AG04449 (cell line): ENCODE results near the gene LRCH4.
"Not testable (repeated sequence)": the region's sequence is repeated elsewhere in the genome, so short reads cannot be mapped to it uniquely, and the experiment has no call there.

Experiments used
- CTCF ChIA-PET: fragments of 350-600 bp; formaldehyde crosslinking; extraction: SDS; loops from one replicate; lab custom pipeline; 2021; ENCODE audit warnings: antibody characterized with exemption; lab: Yijun Ruan, JAX
- POLR2A ChIA-PET: fragments of 400-600, 350-600 bp; formaldehyde crosslinking; extraction: SDS; loops from one replicate; lab custom pipeline; 2020; ENCODE audit warnings: antibody characterized with exemption, inconsistent platforms; lab: Yijun Ruan, JAX
- DNase-seq: peaks from one replicate; pipeline ENCODE4 v3.0.0-alpha.2; 2010; ENCODE audit warnings: low read depth, low spot score
- H3K4me3 ChIP-seq: 2 replicates; pipeline ENCODE4 v1.5.1; 2011; ENCODE audit warnings: low read depth, mild to moderate bottlenecking, control low read depth, low read length
- CTCF ChIP-seq: IDR thresholded peaks from one replicate; pipeline ENCODE4 v1.5.1; 2011; ENCODE audit warnings: mild to moderate bottlenecking, moderate library complexity, low read length, control low read depth, inconsistent platforms; ENCODE audit not compliant: insufficient read depth; ENCODE audit errors: missing control alignments

LRCH4 gene

DNA sequence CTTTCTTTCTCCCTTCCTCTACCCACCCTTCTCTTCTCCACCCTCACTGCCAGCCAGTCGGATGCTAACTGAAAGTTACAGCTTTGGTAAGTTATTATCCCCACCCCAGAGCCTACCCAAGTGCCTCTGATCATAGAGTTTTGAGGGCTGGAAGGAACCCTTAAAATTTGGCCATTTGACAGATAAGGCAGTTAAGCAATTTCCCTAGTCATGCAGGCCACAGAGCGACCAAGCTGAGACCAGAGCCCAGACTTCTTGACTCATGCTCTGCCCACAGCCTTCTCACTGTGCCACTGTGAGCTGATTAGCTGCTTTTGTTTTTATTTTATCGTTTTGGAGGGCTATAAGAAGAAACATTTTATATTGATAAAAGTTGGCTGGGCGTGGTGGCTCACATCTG, 29.4 kb downstream of the LRCH4 start:
- ChIA-PET CTCF (interaction anchor here (3.8 to 18.3 kb wide), 4 partner anchors 9 to 91 kb away, joined by 59 to 421 read pairs (median 326); partner anchors contain the start of genes AGFG2, NYAP1, SPACDR and TSC22D4), POLR2A (interaction anchor here (1.0 kb wide), 1 partner anchor 12 kb away, joined by 3 read pairs; no protein-coding TSS in a partner anchor)
- no peak for TF ChIP-seq CTCF
- no peak overlapping the region for H3K4me3 ChIP-seq
- DNase-seq, result no peak

- DNase-seq, result no peak
- no peak for TF ChIP-seq CTCF
- H3K4me3 ChIP-seq, result no peak overlapping the region
- ChIA-PET POLR2A (no interaction called here), CTCF (interaction anchor here (3.8 to 18.3 kb wide), 4 partner anchors 10 to 90 kb away, joined by 59 to 421 read pairs (median 326); partner anchors contain the start of genes AGFG2, NYAP1, SPACDR and TSC22D4)
Measured at GRCh38 chr7:100555701-100556100, 30.2 kb downstream of the LRCH4 start.

GRCh38 chr7:100553032-100553431, 32.9 kb downstream of the LRCH4 start:
- ChIA-PET POLR2A (no interaction called here), CTCF (interaction anchor here (1.2 to 22.1 kb wide), 4 partner anchors 8 to 152 kb away, joined by 3 to 421 read pairs (median 326); partner anchors contain the start of genes NYAP1, SPACDR and TSC22D4)
- no peak overlapping the region for H3K4me3 ChIP-seq
- TF ChIP-seq CTCF, result no peak
- DNase-seq, result no peak

- no peak for DNase-seq
- no peak for TF ChIP-seq CTCF
- no peak overlapping the region for H3K4me3 ChIP-seq
- ChIA-PET POLR2A (no interaction called here), CTCF (interaction anchor here (17.8 to 22.1 kb wide), 3 partner anchors 9 to 87 kb away, joined by 257 to 421 read pairs (median 396); partner anchors contain the start of genes NYAP1, SPACDR and TSC22D4)
Measured at GRCh38 chr7:100552532-100552931, 33.4 kb downstream of the LRCH4 start.

DNA sequence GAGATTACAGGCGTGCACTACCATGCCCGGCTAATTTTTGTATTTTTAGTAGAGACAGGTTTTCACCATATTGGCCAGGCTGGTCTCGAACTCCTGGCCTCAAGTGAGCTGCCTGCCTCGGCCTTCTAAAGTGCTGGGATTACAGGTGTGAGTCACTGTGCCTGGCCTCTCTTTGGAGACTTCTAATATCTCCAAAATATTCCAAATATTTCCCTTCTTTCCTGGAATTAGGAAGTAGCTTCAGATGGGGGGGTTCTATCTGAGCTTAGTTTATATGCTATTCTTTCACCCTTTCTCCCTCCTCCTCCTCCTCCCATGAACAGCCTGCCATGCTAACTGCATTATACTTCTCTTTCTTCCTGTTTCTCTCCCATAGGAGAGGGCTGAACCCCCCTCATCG, 37.5 kb downstream of the LRCH4 start:
- POLR2A ChIA-PET, DNase-seq, H3K4me3 ChIP-seq: not testable (repeated sequence)
- CTCF ChIA-PET, result interaction anchor here (1.0 to 22.1 kb wide), 7 partner anchors 13 to 143 kb away, joined by 3 to 396 read pairs (median 11); partner anchors contain the start of gene NYAP1

DNA sequence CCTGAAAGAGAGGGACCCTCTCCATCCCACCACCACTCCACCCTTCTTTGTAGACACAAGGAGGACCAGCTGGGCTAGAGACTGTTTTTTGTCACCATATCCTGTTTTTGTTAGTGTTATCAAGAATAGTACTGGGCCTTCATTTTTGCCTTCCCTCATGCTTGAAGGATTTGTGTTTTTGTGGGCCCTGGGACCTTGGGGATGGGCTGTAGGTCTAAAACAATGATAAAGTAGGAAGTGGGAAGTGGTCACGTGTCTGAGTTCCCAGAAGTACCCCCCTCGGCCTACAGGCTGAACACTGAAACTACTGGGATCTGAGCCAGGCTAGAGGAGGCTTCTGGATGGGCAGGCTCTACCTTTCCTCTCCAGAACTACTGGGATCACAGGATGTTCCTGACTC, 38.1 kb downstream of the LRCH4 start:
- no peak for TF ChIP-seq CTCF
- ChIA-PET POLR2A (no interaction called here), CTCF (interaction anchor here (1.0 to 22.1 kb wide), 6 partner anchors 13 to 158 kb away, joined by 3 to 396 read pairs (median 22); partner anchors contain the start of genes NYAP1 and POP7)
- DNase-seq, result no peak
- no peak overlapping the region for H3K4me3 ChIP-seq
